ENCODE measurements around the gene ACAD11.
A peak's percentile ranks its signal among the peaks of the same experiment; 100 is the strongest.

DNA sequence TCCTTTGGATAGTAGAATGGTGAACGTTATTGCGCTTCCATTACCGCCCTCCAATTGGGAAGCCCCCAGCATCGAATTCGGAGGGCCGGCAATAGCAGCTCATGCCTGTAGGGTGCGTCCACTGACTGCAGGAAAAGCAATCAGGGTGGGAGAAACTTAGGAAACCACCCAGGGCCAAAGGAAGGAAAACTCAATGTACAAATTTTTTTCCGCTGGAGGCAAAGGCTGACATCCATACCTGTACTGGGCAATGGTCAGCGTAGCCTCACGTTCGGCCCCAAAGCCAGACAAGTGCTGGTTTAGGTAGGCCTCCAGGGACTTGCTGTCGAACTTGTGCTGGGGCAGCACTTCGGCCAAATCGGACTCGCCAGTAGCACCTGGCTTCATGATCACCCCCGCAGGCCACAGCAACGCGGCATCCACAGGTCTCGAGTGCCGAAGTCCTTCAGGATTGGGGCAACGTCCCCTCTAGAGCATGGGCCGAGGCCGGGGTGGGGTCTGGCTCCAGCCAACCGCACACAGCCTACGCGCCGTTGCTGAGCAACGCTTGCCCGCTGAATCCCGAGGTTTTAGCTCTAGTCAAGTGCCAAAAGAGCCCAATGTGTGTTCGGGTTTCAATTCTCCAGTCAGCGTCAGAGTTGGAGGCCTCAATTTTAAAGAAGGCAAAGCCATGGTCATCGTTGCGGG, at the start of gene ACAD11:
- TF ChIP-seq, protein P1, sequence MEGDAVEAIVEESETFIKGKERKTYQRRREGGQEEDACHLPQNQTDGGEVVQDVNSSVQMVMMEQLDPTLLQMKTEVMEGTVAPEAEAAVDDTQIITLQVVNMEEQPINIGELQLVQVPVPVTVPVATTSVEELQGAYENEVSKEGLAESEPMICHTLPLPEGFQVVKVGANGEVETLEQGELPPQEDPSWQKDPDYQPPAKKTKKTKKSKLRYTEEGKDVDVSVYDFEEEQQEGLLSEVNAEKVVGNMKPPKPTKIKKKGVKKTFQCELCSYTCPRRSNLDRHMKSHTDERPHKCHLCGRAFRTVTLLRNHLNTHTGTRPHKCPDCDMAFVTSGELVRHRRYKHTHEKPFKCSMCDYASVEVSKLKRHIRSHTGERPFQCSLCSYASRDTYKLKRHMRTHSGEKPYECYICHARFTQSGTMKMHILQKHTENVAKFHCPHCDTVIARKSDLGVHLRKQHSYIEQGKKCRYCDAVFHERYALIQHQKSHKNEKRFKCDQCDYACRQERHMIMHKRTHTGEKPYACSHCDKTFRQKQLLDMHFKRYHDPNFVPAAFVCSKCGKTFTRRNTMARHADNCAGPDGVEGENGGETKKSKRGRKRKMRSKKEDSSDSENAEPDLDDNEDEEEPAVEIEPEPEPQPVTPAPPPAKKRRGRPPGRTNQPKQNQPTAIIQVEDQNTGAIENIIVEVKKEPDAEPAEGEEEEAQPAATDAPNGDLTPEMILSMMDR (IDR thresholded peaks at IDR 0.05; ENCODE audit: poor library complexity) = peak; percentile 50
- TF ChIP-seq EZH2 (IDR thresholded peaks at IDR 0.05; ENCODE audit: borderline replicate concordance) = no peak
- TF ChIP-seq EZH2phosphoT487 (IDR thresholded peaks at IDR 0.05; ENCODE audit: low read depth, severe bottlenecking, unreplicated experiment) = no peak

Data from hepatocyte (in vitro differentiated cells).